ENCODE measurements around the gene RREB1. TPM values are rescaled to one million over a fixed set of nuclear protein-coding genes. Genes with fewer than 3 reads are reported as not detected.
A peak's percentile ranks its signal among the peaks of the same experiment; 100 is the strongest.

RREB1 gene
- total and polyA plus RNA-seq, 2 experiments from 2014 or later, result 8.5 to 25.5 TPM

GRCh38 chr6:7151381-7151780, 43.6 kb downstream of the RREB1 start (continued):
- TF ChIP-seq REST (IDR thresholded peaks at IDR 0.05; ENCODE audit: unreplicated experiment), result no peak
- no peak for TF ChIP-seq POLR2AphosphoS5 (IDR thresholded peaks at IDR 0.05; ENCODE audit: low read depth)
- no peak for TF ChIP-seq CREB1 (CRISPR knock-in tag; IDR thresholded peaks at IDR 0.05; ENCODE audit: low read depth)
- no peak for TF ChIP-seq EZH2 (IDR thresholded peaks at IDR 0.05; ENCODE audit: low read depth, unreplicated experiment)
- no peak for TF ChIP-seq ETS1 (IDR thresholded peaks at IDR 0.05)
- TF ChIP-seq ZNF114 (CRISPR knock-in tag; IDR thresholded peaks at IDR 0.05), result no peak

- Mint-ChIP-seq H3K27me3 (ENCODE audit: insufficient read depth, low read depth, poor library complexity) (peaks cover 8% of the 10 kb centered on the region), H3K36me3 (ENCODE audit: low read depth) (no peaks in the 10 kb centered on the region), H3K27ac (0 out of 2 replicates have a peak overlapping the region, but pooled peaks have one; percentile 50), H3K4me3 (no peak overlapping the region), H3K4me1 (peaks cover 79% of the 10 kb centered on the region), H3K9me3 (no peaks in the 10 kb centered on the region)
- peaks cover 54% of the 10 kb centered on the region for H3K4me1 ChIP-seq (ENCODE audit: insufficient read depth)
- no peaks in the 10 kb centered on the region for H3F3A ChIP-seq (replicated peaks; ENCODE audit: low read depth)
- no peak overlapping the region for H2AFZ ChIP-seq
- ATAC-seq (peak; percentile 22), DNase-seq (ENCODE audit: low spot score) (peak; percentile 35)
- no peaks in the 10 kb centered on the region for H3K36me3 ChIP-seq (ENCODE audit: insufficient read depth)
- H3K4me3 ChIP-seq, result no peak overlapping the region
- H3K27ac ChIP-seq (ENCODE audit: low read depth), result no peak overlapping the region
- H4K20me1 ChIP-seq (replicated peaks; ENCODE audit: insufficient read depth), result no peaks in the 10 kb centered on the region
- no peaks in the 10 kb centered on the region for H3K27me3 ChIP-seq (ENCODE audit: insufficient read depth)
- H3K79me2 ChIP-seq (replicated peaks; ENCODE audit: insufficient read depth), result peaks cover 89% of the 10 kb centered on the region
- H3K4me2 ChIP-seq, result peak overlapping the region; percentile 25; the same call in 1 of the 2 replicates
- H3K9me2 ChIP-seq (ENCODE audit: insufficient read depth), result no peaks in the 10 kb centered on the region
- TF ChIP-seq POLR2AphosphoS5 (IDR thresholded peaks at IDR 0.05; ENCODE audit: low read depth), result no peak
- no peak for TF ChIP-seq EZH2phosphoT487 (IDR thresholded peaks at IDR 0.05; ENCODE audit: unreplicated experiment)
- no peak for TF ChIP-seq NANOG (IDR thresholded peaks at IDR 0.05; ENCODE audit: borderline replicate concordance)
- TF ChIP-seq ZNF331 (CRISPR knock-in tag; IDR thresholded peaks at IDR 0.05; ENCODE audit: low read depth), result no peak
- TF ChIP-seq EZH2 (IDR thresholded peaks at IDR 0.05; ENCODE audit: low read depth, unreplicated experiment), result no peak
- TF ChIP-seq CREB1 (CRISPR knock-in tag; IDR thresholded peaks at IDR 0.05; ENCODE audit: low read depth), result no peak
- no peak for TF ChIP-seq ETS1 (IDR thresholded peaks at IDR 0.05)
- no peak for TF ChIP-seq STAT1 (IDR thresholded peaks at IDR 0.05; ENCODE audit: unreplicated experiment)
- TF ChIP-seq ZNF114 (CRISPR knock-in tag; IDR thresholded peaks at IDR 0.05), result no peak
- TF ChIP-seq, protein P1, sequence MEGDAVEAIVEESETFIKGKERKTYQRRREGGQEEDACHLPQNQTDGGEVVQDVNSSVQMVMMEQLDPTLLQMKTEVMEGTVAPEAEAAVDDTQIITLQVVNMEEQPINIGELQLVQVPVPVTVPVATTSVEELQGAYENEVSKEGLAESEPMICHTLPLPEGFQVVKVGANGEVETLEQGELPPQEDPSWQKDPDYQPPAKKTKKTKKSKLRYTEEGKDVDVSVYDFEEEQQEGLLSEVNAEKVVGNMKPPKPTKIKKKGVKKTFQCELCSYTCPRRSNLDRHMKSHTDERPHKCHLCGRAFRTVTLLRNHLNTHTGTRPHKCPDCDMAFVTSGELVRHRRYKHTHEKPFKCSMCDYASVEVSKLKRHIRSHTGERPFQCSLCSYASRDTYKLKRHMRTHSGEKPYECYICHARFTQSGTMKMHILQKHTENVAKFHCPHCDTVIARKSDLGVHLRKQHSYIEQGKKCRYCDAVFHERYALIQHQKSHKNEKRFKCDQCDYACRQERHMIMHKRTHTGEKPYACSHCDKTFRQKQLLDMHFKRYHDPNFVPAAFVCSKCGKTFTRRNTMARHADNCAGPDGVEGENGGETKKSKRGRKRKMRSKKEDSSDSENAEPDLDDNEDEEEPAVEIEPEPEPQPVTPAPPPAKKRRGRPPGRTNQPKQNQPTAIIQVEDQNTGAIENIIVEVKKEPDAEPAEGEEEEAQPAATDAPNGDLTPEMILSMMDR (conservative IDR thresholded peaks at IDR 0.05; ENCODE audit: low read depth in 2 of 2), result no peak
These were observed 44.7 kb downstream of the RREB1 start for GRCh38 chr6:7152462-7152861.

All from GM23338 (cell line).